Mucosa of gallbladder (tissue), 1 donor: ENCODE results near the gene RNF146. TPM values are rescaled to one million over a fixed set of nuclear protein-coding genes. Genes with fewer than 3 reads are reported as not detected.

ENCODE experiments used
- total RNA-seq: library from RNA; stranded (reverse); gene quantifications from one replicate; pipeline ENCODE4 v1.2.1, GENCODE V29; 2021
- donor health status: DM: no; HTN: no; CAD: no.

The RNF146 gene
- total RNA-seq, 1 donor from 2014 or later: 41.5 TPM

Other genes starting within 250 kb of the RNF146 start
- 3.4 TPM for gene RSPO3, start 148.2 kb upstream of the RNF146 start, total RNA-seq
- 39.9 TPM for gene ECHDC1, start 76.7 kb downstream of the RNF146 start, total RNA-seq
- gene KIAA0408, start 192.5 kb downstream of the RNF146 start, total RNA-seq: 6.8 TPM